IMR-90 (cell line): ENCODE results near the gene NAT14. TPM values are rescaled to one million over a fixed set of nuclear protein-coding genes. Genes with fewer than 3 reads are reported as not detected.

Experiments used
- ATAC-seq: fragments of 200-7000 bp; cut with Tn5 transposase; 2 replicates; pipeline ENCODE4 v1.9.1; 2020; ENCODE audit warnings: low read depth, mild to moderate bottlenecking, moderate library complexity
- BruUV-seq: library from RNA; stranded (reverse); fragments of 400-500 nt; replicated peaks from 2 replicates; lab custom pipeline; 2021; lab: Mats Ljungman, UMichigan
- CTCF ChIA-PET: fragments of 300-600 bp; formaldehyde crosslinking; extraction: SDS; loops from one replicate; lab custom pipeline; 2021; ENCODE audit warnings: antibody characterized with exemption; lab: Yijun Ruan, JAX
- POLR2A ChIA-PET: fragments of 300-600 bp; sonication (Branson Sonifier 250); formaldehyde crosslinking; loops from one replicate; lab custom pipeline; 2022; ENCODE audit warnings: antibody characterized with exemption; ENCODE audit not compliant: unreplicated experiment; lab: Charles Lee
- DNase-seq: peaks from one replicate; pipeline ENCODE4 v3.0.0; 2013
- H2AFZ ChIP-seq: replicated peaks from 2 replicates; pipeline ENCODE3; 2013; ENCODE audit warnings: low read length, mild to moderate bottlenecking; ENCODE audit not compliant: poor library complexity
- H2AK5ac ChIP-seq: 2 replicates; pipeline ENCODE4 v1.6.1; 2013; ENCODE audit warnings: low read depth, low read length, inconsistent platforms
- H2AK9ac ChIP-seq: replicated peaks from 2 replicates; pipeline ENCODE3; 2013; ENCODE audit warnings: mild to moderate bottlenecking, low read depth, low read length, moderate library complexity; ENCODE audit not compliant: poor library complexity
- H2BK120ac ChIP-seq: 2 replicates; pipeline ENCODE4 v1.6.1; 2013; ENCODE audit warnings: low read depth, low read length, inconsistent platforms
- H2BK15ac ChIP-seq: 3 replicates; pipeline ENCODE4 v1.6.1; 2013; ENCODE audit warnings: low read depth, low read length, inconsistent platforms
- H2BK20ac ChIP-seq: 2 replicates; pipeline ENCODE4 v1.6.1; 2013; ENCODE audit warnings: low read depth, mild to moderate bottlenecking, inconsistent platforms, low read length, moderate library complexity
- H2BK5ac ChIP-seq: 2 replicates; pipeline ENCODE4 v1.6.1; 2013; ENCODE audit warnings: mild to moderate bottlenecking, low read depth, low read length, inconsistent platforms; ENCODE audit not compliant: poor library complexity, severe bottlenecking
- H3K14ac ChIP-seq: replicated peaks from 2 replicates; pipeline ENCODE4 v1.6.1; 2013; ENCODE audit warnings: low read depth, low read length, inconsistent platforms
- H3K18ac ChIP-seq: 2 replicates; pipeline ENCODE4 v1.6.1; 2013; ENCODE audit warnings: low read depth, low read length, control low read depth
- H3K23ac ChIP-seq: 2 replicates; pipeline ENCODE4 v1.6.1; 2013; ENCODE audit warnings: low read depth, low read length, inconsistent platforms
- H3K27ac ChIP-seq: 2 replicates; pipeline ENCODE4 v1.5.1; 2013; ENCODE audit warnings: mild to moderate bottlenecking, control low read depth, low read length; ENCODE audit not compliant: insufficient read depth
- H3K27me3 ChIP-seq: 2 replicates; pipeline ENCODE4 v1.6.1; 2013; ENCODE audit warnings: low read length; ENCODE audit not compliant: control insufficient read depth, insufficient read depth
- H3K36me3 ChIP-seq: 2 replicates; pipeline ENCODE4 v1.6.1; 2013; ENCODE audit warnings: low read length, mixed read lengths; ENCODE audit not compliant: control insufficient read depth, insufficient read depth
- H3K4ac ChIP-seq: 2 replicates; pipeline ENCODE4 v1.6.1; 2013; ENCODE audit warnings: low read depth, low read length, inconsistent platforms
- H3K4me1 ChIP-seq: 2 replicates; pipeline ENCODE4 v1.6.1; 2013; ENCODE audit warnings: low read length, mixed read lengths; ENCODE audit not compliant: control insufficient read depth, insufficient read depth
- H3K4me2 ChIP-seq: 2 replicates; pipeline ENCODE4 v1.6.1; 2013; ENCODE audit warnings: low read depth, mild to moderate bottlenecking, control low read depth, low read length, moderate library complexity
- H3K4me3 ChIP-seq: 2 replicates; pipeline ENCODE4 v1.5.1; 2013; ENCODE audit warnings: low read depth, mild to moderate bottlenecking, control low read depth, low read length, moderate library complexity; ENCODE audit not compliant: insufficient read depth
- H3K56ac ChIP-seq: 2 replicates; pipeline ENCODE4 v1.6.1; 2013; ENCODE audit warnings: low read length, inconsistent platforms; ENCODE audit not compliant: insufficient read depth; ENCODE audit errors: extremely low read depth
- H3K79me1 ChIP-seq, 2 experiments: 2 replicates each; pipeline ENCODE4 v1.6.1; 2013; ENCODE audit warnings: low read length in 2 of 2, inconsistent platforms in 1 of 2, low read depth in 1 of 2
- H3K9ac ChIP-seq: 2 replicates; pipeline ENCODE4 v1.6.1; 2013; ENCODE audit warnings: low read depth, low read length, control low read depth
- H3K9me1 ChIP-seq: 2 replicates; pipeline ENCODE4 v1.6.1; 2013; ENCODE audit warnings: low read length, inconsistent platforms; ENCODE audit not compliant: insufficient read depth
- H3K9me3 ChIP-seq: 2 replicates; pipeline ENCODE4 v1.6.1; 2013; ENCODE audit warnings: low read length; ENCODE audit not compliant: control insufficient read depth, insufficient read depth
- H4K20me1 ChIP-seq: 2 replicates; pipeline ENCODE4 v1.6.1; 2013; ENCODE audit warnings: low read length, inconsistent platforms; ENCODE audit not compliant: insufficient read depth
- H4K5ac ChIP-seq: 2 replicates; pipeline ENCODE4 v1.6.1; 2013; ENCODE audit warnings: mild to moderate bottlenecking, low read depth, low read length, control low read depth
- H4K8ac ChIP-seq, 2 experiments: 2 replicates each; pipeline ENCODE4 v1.6.1; 2013; ENCODE audit warnings: low read depth in 2 of 2, low read length in 2 of 2, control low read depth in 1 of 2, inconsistent platforms in 1 of 2
- H4K91ac ChIP-seq: 2 replicates; pipeline ENCODE4 v1.6.1; 2013; ENCODE audit warnings: low read depth, low read length, inconsistent platforms; ENCODE audit not compliant: insufficient read depth
- BHLHE40 ChIP-seq: fragments of 150-350 bp; IDR thresholded peaks from 2 replicates; pipeline ENCODE4 v1.6.1; 2016; ENCODE audit warnings: mild to moderate bottlenecking, low read depth, low read length
- CEBPB ChIP-seq: IDR thresholded peaks from 2 replicates; pipeline ENCODE4 v1.6.1; 2012; ENCODE audit warnings: low read depth, low read length, improper control_type of control experiment
- CHD1 ChIP-seq: IDR thresholded peaks from 2 replicates; pipeline ENCODE4 v1.6.1; 2012; ENCODE audit warnings: low read depth, low read length, improper control_type of control experiment
- ELK1 ChIP-seq: fragments of 150-350 bp; IDR thresholded peaks from 2 replicates; pipeline ENCODE4 v1.6.1; 2016; ENCODE audit warnings: low read depth, mild to moderate bottlenecking, low read length, moderate library complexity, borderline replicate concordance
- FOS ChIP-seq: fragments of 150-350 bp; IDR thresholded peaks from 2 replicates; pipeline ENCODE4 v1.6.1; 2016; ENCODE audit warnings: low read depth, low read length
- MAFK ChIP-seq: IDR thresholded peaks from 2 replicates; pipeline ENCODE4 v1.6.1; 2012; ENCODE audit warnings: low read depth, low read length, improper control_type of control experiment
- MAZ ChIP-seq: IDR thresholded peaks from 2 replicates; pipeline ENCODE4 v1.6.1; 2012; ENCODE audit warnings: low read depth, mild to moderate bottlenecking, low read length, improper control_type of control experiment, moderate library complexity, borderline replicate concordance
- MXI1 ChIP-seq: IDR thresholded peaks from 2 replicates; pipeline ENCODE4 v1.6.1; 2012; ENCODE audit warnings: low read depth, mild to moderate bottlenecking, low read length, moderate library complexity, borderline replicate concordance
- NFE2L2 ChIP-seq: fragments of 150-350 bp; IDR thresholded peaks from 2 replicates; pipeline ENCODE4 v1.6.1; 2016; ENCODE audit warnings: low read depth, mild to moderate bottlenecking, low read length
- POLR2A ChIP-seq: IDR thresholded peaks from 2 replicates; pipeline ENCODE4 v1.6.1; 2012; ENCODE audit warnings: mild to moderate bottlenecking, low read depth, low read length
- RAD21 ChIP-seq: IDR thresholded peaks from 2 replicates; pipeline ENCODE4 v1.6.1; 2012; ENCODE audit warnings: low read length, improper control_type of control experiment
- RCOR1 ChIP-seq: IDR thresholded peaks from 2 replicates; pipeline ENCODE4 v1.6.1; 2012; ENCODE audit warnings: mild to moderate bottlenecking, low read length, improper control_type of control experiment; ENCODE audit not compliant: insufficient replicate concordance
- RFX5 ChIP-seq: IDR thresholded peaks from 2 replicates; pipeline ENCODE4 v1.8.0; 2012; ENCODE audit warnings: low read depth, mild to moderate bottlenecking, low read length, moderate library complexity
- SMC3 ChIP-seq: fragments of 150-350 bp; IDR thresholded peaks from 2 replicates; pipeline ENCODE4 v1.6.1; 2016; ENCODE audit warnings: low read depth, mild to moderate bottlenecking, antibody characterized with exemption, low read length, moderate library complexity
- WGBS, 2 experiments: methylation state at CpG; one replicate each; pipeline versions ENCODE4 v1.1.5 to v1.1.7; 2013; ENCODE audit warnings: missing lambda C conversion rate in 2 of 2; ENCODE audit not compliant: insufficient read length in 1 of 2; ENCODE audit errors: extremely low coverage in 2 of 2; 5-methylcytosine and 5-hydroxymethylcytosine counted together
- dilution Hi-C: fragments of 300-500 bp; cut with HindIII; formaldehyde crosslinking; loops from one replicate; pipeline ENCODE4 v1.14.3; 2018; ENCODE audit warnings: low sequenced_read_pairs; ENCODE audit not compliant: unreplicated experiment
- in situ Hi-C: fragments of 300-500 bp; cut with MboI; formaldehyde crosslinking; loops from 3 replicates; pipeline ENCODE4 v1.14.3; 2019; ENCODE audit warnings: low sequenced_read_pairs, inconsistent platforms, mixed read lengths
- intact Hi-C: fragments of 100-400 bp; cut with micrococcal nuclease; formaldehyde crosslinking; loops from 2 replicates; pipeline ENCODE4 v1.10.0; 2022
- polyA plus RNA-seq, 3 experiments: library from polyadenylated mRNA; depleted of rRNA; stranded (reverse); fragments of >200 nt; gene quantifications; 2 replicates each; pipeline ENCODE4 v1.2.3, GENCODE V29; 2012; ENCODE audit warnings: low replicate concordance in 1 of 3
- total RNA-seq: library from RNA; depleted of rRNA; stranded (reverse); fragments of >200 nt; gene quantifications from 2 replicates; pipeline ENCODE4 v1.2.3, GENCODE V29; 2012
- TF ChIP-seq, protein P1 (sequence below): fragments of 150-350 bp; IDR thresholded peaks from 2 replicates; pipeline ENCODE4 v1.6.1; 2017; ENCODE audit warnings: mild to moderate bottlenecking, antibody characterized with exemption, low read length, low read depth
- TF ChIP-seq, protein P2 (sequence below): conservative IDR thresholded peaks from 2 replicates; pipeline ENCODE4 v1.5.1; 2012; ENCODE audit warnings: mild to moderate bottlenecking, low read depth, low read length, improper control_type of control experiment

Gene NAT14
- total and polyA plus RNA-seq, 2 of the 4 experiments (the other 2 are of a cell fraction), result 4.3 to 41.2 TPM

- H3K36me3 ChIP-seq, result no peaks in the 10 kb centered on the region
- peaks cover 66% of the 10 kb centered on the region for H3K27me3 ChIP-seq
- DNase-seq, result no peak
- H3K9me3 ChIP-seq, result no peaks in the 10 kb centered on the region
- no peak overlapping the region for H2AK9ac ChIP-seq
- H3K18ac ChIP-seq, result no peak overlapping the region
- ChIA-PET CTCF (no interaction called here), POLR2A (no interaction called here)
- H3K9me1 ChIP-seq, result no peaks in the 10 kb centered on the region
- no peak overlapping the region for H2AK5ac ChIP-seq
- no peak overlapping the region for H3K23ac ChIP-seq
- H3K4ac ChIP-seq, result no peak overlapping the region
- TF ChIP-seq POLR2A (no peak), SMC3 (no peak), CEBPB (no peak), CHD1 (no peak), NFE2L2 (no peak), RAD21 (no peak), RCOR1 (no peak), ELK1 (no peak), RFX5 (no peak), FOS (no peak), MAFK (no peak), MXI1 (no peak), MAZ (no peak), BHLHE40 (no peak)
- TF ChIP-seq, protein P1, sequence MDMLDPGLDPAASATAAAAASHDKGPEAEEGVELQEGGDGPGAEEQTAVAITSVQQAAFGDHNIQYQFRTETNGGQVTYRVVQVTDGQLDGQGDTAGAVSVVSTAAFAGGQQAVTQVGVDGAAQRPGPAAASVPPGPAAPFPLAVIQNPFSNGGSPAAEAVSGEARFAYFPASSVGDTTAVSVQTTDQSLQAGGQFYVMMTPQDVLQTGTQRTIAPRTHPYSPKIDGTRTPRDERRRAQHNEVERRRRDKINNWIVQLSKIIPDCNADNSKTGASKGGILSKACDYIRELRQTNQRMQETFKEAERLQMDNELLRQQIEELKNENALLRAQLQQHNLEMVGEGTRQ, result no peak
- TF ChIP-seq, protein P2, sequence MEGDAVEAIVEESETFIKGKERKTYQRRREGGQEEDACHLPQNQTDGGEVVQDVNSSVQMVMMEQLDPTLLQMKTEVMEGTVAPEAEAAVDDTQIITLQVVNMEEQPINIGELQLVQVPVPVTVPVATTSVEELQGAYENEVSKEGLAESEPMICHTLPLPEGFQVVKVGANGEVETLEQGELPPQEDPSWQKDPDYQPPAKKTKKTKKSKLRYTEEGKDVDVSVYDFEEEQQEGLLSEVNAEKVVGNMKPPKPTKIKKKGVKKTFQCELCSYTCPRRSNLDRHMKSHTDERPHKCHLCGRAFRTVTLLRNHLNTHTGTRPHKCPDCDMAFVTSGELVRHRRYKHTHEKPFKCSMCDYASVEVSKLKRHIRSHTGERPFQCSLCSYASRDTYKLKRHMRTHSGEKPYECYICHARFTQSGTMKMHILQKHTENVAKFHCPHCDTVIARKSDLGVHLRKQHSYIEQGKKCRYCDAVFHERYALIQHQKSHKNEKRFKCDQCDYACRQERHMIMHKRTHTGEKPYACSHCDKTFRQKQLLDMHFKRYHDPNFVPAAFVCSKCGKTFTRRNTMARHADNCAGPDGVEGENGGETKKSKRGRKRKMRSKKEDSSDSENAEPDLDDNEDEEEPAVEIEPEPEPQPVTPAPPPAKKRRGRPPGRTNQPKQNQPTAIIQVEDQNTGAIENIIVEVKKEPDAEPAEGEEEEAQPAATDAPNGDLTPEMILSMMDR, result no peak
- H3K4me2 ChIP-seq, result no peak overlapping the region
- no peak overlapping the region for H3K56ac ChIP-seq
- H4K8ac ChIP-seq, result no peak overlapping the region
- H3K79me1 ChIP-seq, result no peaks in the 10 kb centered on the region
- H2AFZ ChIP-seq, result no peak overlapping the region
- H2BK20ac ChIP-seq, result no peak overlapping the region
- no peak overlapping the region for H4K91ac ChIP-seq
- no peak overlapping the region for H3K4me3 ChIP-seq
- no CpG with 5 or more reads among the region's 8 CpGs for WGBS, 2 experiments
- no peak overlapping the region for H2BK15ac ChIP-seq
- H2BK5ac ChIP-seq, result no peak overlapping the region
- H2BK120ac ChIP-seq, result no peak overlapping the region
- ATAC-seq, result no peak
- no peak overlapping the region for H3K14ac ChIP-seq
- dilution Hi-C loops (no loop called here), intact Hi-C loops (no loop called here), in situ Hi-C loops (no loop called here)
- H4K20me1 ChIP-seq, result peaks cover 8% of the 10 kb centered on the region; the same call in 1 of the 2 replicates
- no peak overlapping the region for H3K27ac ChIP-seq
- no peaks in the 10 kb centered on the region for H3K4me1 ChIP-seq
- H4K5ac ChIP-seq, result no peak overlapping the region
- no TSS peak for BruUV-seq
- no peak overlapping the region for H3K9ac ChIP-seq
These were observed 38.9 kb upstream of the NAT14 start for GRCh38 chr19:55446060-55446459.
